H4 (cell line): Measurements from ENCODE around the gene METTL24. TPM values are rescaled to one million over a fixed set of nuclear protein-coding genes. Genes with fewer than 3 reads are reported as not detected.

Experiments used
- DNase-seq: peaks from one replicate; pipeline ENCODE4 v3.0.0-alpha.2; 2015; ENCODE audit warnings: low spot score
- total RNA-seq: library from RNA; depleted of rRNA; stranded (reverse); fragments of >200 nt; shearing (Covaris generic); gene quantifications from 2 replicates; pipeline ENCODE4 v1.2.3, GENCODE V29; 2014; rRNA removed

METTL24 gene
- 0.25 TPM in 1 of 2 replicates, not detected in the other for total RNA-seq

- no peak for DNase-seq
Measured at GRCh38 chr6:110357664-110358552, at the start of gene METTL24. TSS of gene METTL24 (minus strand) at chr6:110358349. CDS start at chr6:110358272, 77 bp downstream.

GRCh38 chr6:110404607-110405006 lies 46.5 kb upstream of the METTL24 start:
- no peak for DNase-seq

GRCh38 chr6:110401585-110402176 lies 43.5 kb upstream of the METTL24 start:
- no peak for DNase-seq

GRCh38 chr6:110400208-110400607 lies 42.1 kb upstream of the METTL24 start:
- DNase-seq: no peak

GRCh38 chr6:110399219-110400071 lies 41.3 kb upstream of the METTL24 start:
- DNase-seq: no peak

GRCh38 chr6:110398778-110399177 lies 40.6 kb upstream of the METTL24 start:
- DNase-seq: no peak

GRCh38 chr6:110395221-110395620 lies 37.1 kb upstream of the METTL24 start:
- DNase-seq: no peak

- DNase-seq: no peak
Measured at GRCh38 chr6:110394409-110394808, 36.3 kb upstream of the METTL24 start.

- DNase-seq: no peak
Measured at GRCh38 chr6:110392727-110393126, 34.6 kb upstream of the METTL24 start.

- no peak for DNase-seq
Measured at GRCh38 chr6:110390404-110390803, 32.3 kb upstream of the METTL24 start.

GRCh38 chr6:110389689-110390382 lies 31.7 kb upstream of the METTL24 start:
- no peak for DNase-seq

GRCh38 chr6:110387986-110388385 lies 29.8 kb upstream of the METTL24 start:
- DNase-seq: no peak

GRCh38 chr6:110385458-110385863 lies 27.3 kb upstream of the METTL24 start:
- DNase-seq: no peak

GRCh38 chr6:110378552-110378951 lies 20.4 kb upstream of the METTL24 start:
- DNase-seq: no peak

- no peak for DNase-seq
Measured at GRCh38 chr6:110369066-110369465, 10.9 kb upstream of the METTL24 start.

- no peak for DNase-seq
Measured at GRCh38 chr6:110368284-110368683, 10.1 kb upstream of the METTL24 start.

- DNase-seq: no peak
Measured at GRCh38 chr6:110367825-110368224, 9.7 kb upstream of the METTL24 start.

GRCh38 chr6:110366975-110367374 lies 8.8 kb upstream of the METTL24 start:
- DNase-seq: no peak

GRCh38 chr6:110366256-110366655 lies 8.1 kb upstream of the METTL24 start:
- DNase-seq: no peak

- no peak for DNase-seq
Measured at GRCh38 chr6:110364364-110365105, 6.4 kb upstream of the METTL24 start.

GRCh38 chr6:110363748-110364147 lies 5.6 kb upstream of the METTL24 start:
- no peak for DNase-seq
